ENCODE data around the gene TASP1.
A peak's percentile ranks its signal among the peaks of the same experiment; 100 is the strongest.
"Not testable (repeated sequence)": the region's sequence is repeated elsewhere in the genome, so short reads cannot be mapped to it uniquely, and the experiment has no call there.

Gene TASP1

GRCh38 chr20:13493143-13493542 lies 145.6 kb downstream of the TASP1 start:
- peak; percentile 56 for DNase-seq (ENCODE audit: low read depth, low spot score)

DNA sequence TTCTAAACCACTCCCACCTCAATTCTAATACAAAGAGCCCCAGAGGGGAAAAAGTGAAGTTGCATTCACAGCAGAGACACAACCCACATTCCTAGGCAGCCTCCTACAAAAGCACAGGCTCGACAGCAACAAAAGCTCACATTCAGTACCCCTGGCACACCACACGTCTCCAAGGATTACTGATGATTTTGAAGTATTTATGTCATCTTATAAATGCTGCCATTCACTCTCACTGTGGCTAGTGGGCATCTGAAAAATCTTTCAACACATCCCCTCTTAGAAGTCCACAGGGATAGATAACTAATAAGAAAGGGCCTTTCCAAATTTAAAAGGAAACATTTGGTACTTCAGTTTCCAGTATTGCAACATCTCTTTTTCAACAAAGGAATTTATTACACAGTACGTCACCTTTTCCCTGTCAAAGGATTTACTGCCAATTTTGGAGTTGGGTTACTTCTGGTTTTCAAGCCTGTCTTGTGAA lies 146.7 kb downstream of the TASP1 start:
- peak; percentile 81 for DNase-seq (ENCODE audit: low read depth, low spot score)

- no peak for DNase-seq (ENCODE audit: low read depth, low spot score)
Observed at GRCh38 chr20:13487202-13487601, 151.5 kb downstream of the TASP1 start.

DNA sequence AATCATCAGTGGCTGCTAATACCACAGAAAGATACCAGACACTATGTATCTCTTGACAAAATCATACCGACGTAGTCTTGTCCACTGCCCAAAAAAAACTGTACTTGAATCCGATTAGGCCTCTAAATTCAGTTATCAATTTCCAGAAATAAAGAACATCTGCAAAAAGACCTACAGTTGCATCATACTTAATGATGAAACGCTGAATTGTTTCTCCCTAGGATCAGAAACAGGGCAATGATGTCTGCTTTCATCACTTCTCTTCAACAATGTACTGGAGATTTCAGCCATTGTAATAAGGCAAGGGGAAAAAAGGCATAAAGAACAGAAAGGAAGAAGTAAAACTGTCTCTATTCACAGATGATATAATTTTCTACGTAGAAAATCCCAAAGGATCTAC lies 152.0 kb downstream of the TASP1 start:
- DNase-seq (ENCODE audit: low read depth, low spot score) = no peak

- DNase-seq (ENCODE audit: low read depth, low spot score) = no peak
Observed at GRCh38 chr20:13485576-13485975, 153.2 kb downstream of the TASP1 start.

GRCh38 chr20:13485019-13485418 lies 153.7 kb downstream of the TASP1 start:
- not testable (repeated sequence) for DNase-seq (ENCODE audit: low read depth, low spot score)

- not testable (repeated sequence) for DNase-seq (ENCODE audit: low read depth, low spot score)
Observed at GRCh38 chr20:13483472-13483871, 155.3 kb downstream of the TASP1 start.

DNA sequence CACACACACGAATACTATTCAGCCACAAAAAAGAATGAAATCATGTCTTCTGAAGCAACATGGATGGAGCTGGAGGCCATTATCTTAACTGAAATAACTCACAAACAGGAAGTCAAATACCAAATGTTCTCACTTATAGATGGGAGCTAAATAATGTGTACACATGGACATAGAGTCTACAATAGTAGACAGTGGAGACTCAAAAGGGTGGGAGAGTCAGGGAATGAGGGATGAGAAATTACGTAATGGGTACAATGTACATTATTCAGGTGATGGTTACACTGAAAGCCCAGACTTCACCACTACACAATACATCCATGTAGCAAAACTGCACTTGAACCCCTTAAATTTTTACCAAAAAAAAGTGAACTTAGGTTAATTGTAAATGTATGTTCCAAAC lies 160.4 kb downstream of the TASP1 start:
- no peak for DNase-seq (ENCODE audit: low read depth, low spot score)

GRCh38 chr20:13474467-13474866 lies 164.3 kb downstream of the TASP1 start:
- no peak for DNase-seq (ENCODE audit: low read depth, low spot score)

GRCh38 chr20:13469262-13469661 lies 169.5 kb downstream of the TASP1 start:
- no peak for DNase-seq (ENCODE audit: low read depth, low spot score)

- no peak for DNase-seq (ENCODE audit: low read depth, low spot score)
Observed at GRCh38 chr20:13468166-13468565, 170.6 kb downstream of the TASP1 start.

DNA sequence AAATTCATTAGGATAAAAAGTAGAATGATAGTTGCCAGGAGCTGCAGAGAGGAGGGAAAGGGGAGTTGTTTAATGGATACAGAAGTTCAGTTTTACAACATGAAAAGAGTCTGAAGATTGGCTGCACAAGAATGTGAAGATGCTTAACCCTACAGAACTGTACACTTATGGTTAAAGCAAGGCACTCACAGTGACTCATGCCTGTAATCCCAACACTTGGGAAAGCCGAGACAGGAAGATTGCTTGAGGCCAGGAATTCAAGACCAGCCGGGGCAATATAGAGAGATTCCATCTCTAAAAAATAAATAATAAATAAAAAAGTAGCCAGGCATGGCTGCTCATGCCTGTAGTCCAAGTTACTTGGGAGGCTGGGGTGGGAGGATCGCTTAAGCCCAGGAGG lies 174.0 kb downstream of the TASP1 start:
- DNase-seq (ENCODE audit: low read depth, low spot score) = no peak

DNA sequence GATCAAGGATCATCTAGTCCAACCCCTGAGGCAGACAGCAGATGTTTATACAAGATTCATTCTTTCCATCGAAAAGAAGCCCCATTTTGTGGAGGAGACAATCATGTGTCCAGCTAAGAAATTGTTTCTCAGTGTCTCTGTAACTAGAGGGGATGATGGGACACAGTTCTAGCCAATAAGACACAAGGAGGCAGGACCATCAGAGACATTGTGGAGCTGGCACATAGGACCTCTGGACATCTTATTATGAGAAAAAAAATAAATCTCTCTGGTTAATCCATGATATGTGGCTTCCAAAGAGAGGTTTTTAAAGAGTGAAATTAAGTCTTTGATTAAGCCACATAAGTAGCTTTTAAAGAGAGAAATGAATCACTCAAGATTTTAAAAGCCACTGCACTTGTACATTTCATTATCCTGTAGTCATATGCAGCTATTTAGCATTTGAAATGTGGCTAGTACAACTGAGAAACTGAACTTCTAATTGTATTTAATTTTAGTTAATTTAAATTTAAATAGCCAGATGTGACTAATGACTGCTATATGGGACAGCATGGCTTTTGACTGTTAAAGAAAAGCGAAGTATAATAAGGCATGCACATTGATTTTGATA lies 176.8 kb downstream of the TASP1 start:
- no peak for DNase-seq (ENCODE audit: low read depth, low spot score)

- peak; percentile 27 for DNase-seq (ENCODE audit: low read depth, low spot score)
Observed at GRCh38 chr20:13458860-13459451, 179.8 kb downstream of the TASP1 start.

GRCh38 chr20:13457487-13457886 lies 181.2 kb downstream of the TASP1 start:
- DNase-seq (ENCODE audit: low read depth, low spot score) = no peak

DNA sequence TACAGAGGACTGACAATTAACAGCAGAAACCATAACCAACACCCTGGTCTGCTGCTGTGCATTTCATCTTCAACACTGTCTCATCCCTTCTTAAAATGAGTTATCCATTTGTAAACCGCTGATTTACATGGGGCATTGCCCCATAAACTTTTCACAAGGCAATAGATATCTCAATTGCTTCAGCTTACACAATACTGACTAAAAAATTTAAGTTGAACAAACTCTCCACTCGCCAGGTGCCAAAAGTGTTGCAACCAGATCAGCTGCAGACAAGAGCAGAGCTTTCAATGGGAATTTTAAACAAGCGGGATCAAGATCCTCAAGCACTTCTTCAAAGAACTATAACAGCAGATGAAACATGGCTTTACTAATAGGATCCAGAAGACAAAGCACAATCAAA lies 183.0 kb downstream of the TASP1 start:
- no peak for DNase-seq (ENCODE audit: low read depth, low spot score)

- no peak for DNase-seq (ENCODE audit: low read depth, low spot score)
Observed at GRCh38 chr20:13453367-13453766, 185.4 kb downstream of the TASP1 start.

- no peak for DNase-seq (ENCODE audit: low read depth, low spot score)
Observed at GRCh38 chr20:13452470-13453124, 186.1 kb downstream of the TASP1 start.

DNA sequence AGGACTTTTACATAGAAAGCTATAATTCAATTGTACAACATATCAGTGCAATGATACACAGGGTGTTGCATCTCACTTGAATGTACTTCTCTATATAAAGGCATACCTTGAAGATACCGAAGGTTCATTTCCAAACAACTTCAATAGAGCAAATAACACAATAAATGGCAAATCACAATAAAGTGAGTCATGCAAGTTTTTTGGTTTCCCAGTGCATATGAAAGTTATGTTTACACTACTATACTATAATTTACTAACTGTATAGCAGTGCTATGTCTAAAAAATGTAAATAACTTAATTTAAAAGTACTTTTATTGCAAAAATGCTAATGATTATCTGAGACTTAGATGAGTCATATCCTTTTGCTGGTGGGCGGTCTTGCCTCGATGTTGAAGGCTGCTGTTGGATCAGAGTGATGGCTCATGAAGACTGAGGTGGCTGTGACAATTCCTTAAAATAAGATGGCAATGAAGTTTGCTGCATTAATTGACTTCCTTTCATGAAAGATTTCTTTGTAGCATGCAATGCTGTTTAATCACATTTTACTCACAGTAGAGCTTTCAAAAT lies 188.8 kb downstream of the TASP1 start:
- DNase-seq (ENCODE audit: low read depth, low spot score) = no peak

DNA sequence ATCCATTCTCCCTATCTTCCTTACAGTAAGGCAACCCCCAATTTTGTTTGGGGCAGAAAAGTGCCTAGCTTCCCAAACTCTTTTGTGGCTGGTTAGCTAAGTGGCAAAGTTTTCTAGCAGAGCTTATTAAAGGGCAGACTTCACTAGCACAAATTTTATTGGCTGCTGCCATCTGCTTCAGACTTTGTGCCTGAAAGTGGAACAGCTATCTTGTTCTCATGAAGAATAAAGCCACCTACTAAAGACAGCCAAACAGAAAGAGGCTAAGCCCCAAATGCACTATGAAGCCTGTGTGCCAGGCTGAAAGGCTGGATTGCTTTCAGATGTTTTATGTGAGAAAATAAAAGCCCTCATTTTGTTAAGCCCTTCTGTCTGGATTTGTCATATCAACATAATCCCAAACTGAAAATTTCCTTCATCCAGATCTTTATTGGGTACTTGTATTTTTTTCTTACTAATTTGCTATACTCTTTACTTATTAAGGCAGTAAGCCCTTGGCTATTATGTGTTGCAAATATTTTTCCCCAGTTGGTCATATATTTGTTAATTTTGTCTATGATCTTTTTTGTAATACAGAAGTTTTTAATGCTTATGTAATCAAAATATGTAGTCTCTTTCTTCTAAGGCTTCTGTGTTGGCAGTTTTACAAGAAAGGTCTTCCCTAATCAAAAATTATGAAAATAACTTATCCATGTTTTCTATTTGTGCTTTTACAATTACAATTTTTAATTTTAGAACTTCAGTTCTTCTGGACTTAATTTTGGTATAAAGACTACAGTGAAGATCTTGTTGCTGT lies 191.1 kb downstream of the TASP1 start:
- no peak for DNase-seq (ENCODE audit: low read depth, low spot score)

DNA sequence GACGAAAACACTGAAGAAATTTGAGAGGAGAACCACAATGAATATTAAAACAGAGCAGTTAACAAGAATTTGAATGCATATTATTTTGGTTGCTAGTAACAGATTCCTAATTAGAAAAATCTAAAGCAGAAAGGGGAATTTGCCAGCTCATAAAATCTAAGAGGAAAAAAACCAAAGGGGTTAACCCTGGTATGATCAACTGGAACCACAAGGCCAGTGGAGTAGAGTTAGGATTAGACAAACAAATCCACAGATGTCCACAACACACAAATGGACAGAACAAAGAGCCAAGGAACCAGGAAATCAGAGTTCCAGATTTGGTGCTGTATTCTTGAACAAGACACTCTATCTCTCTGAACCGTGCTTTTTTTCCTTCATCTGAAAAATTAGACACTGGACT lies 195.0 kb downstream of the TASP1 start:
- DNase-seq (ENCODE audit: low read depth, low spot score) = no peak

GRCh38 chr20:13442986-13443385 lies 195.7 kb downstream of the TASP1 start:
- no peak for DNase-seq (ENCODE audit: low read depth, low spot score)
